Measurements from ENCODE around the gene CFAP57.

DNA sequence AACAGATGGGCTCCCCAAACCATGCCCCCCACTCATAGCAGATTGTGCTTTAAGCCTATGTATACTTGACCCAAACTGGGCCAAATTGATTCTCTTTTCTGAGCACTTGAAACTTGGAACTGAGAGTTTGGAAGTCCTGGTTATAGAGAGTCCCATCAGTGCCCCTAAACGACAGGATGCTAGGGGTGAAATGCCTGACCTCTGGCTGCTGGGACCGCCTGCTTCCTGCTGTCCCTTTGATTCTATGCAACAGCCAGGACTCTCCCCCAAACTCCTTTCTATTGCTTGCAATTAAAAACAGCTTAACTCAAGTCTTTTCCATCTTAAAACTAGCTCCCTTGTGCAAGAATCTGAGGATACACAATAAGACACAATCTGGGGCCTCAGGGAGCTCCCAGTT lies 108.6 kb downstream of the CFAP57 start:
- TF ChIP-seq POLR2A (IDR thresholded peaks at IDR 0.05; ENCODE audit: low read depth, low read length): no peak
- TF ChIP-seq TAF1 (IDR thresholded peaks at IDR 0.05; ENCODE audit: low read depth, low read length): no peak
- no peak for TF ChIP-seq POLR2AphosphoS5 (IDR thresholded peaks at IDR 0.05; ENCODE audit: low read depth, low read length)

All from GM12891 (cell line).